GM18519 (cell line): ENCODE data around the gene SLC17A7.
"Not testable (repeated sequence)": the region's sequence is repeated elsewhere in the genome, so short reads cannot be mapped to it uniquely, and the experiment has no call there.

Experiments used
- ATAC-seq: cut with Tn5 transposase; IDR thresholded peaks from one replicate; pipeline ENCODE4 v1.9.1; 2021; ENCODE audit warnings: mild to moderate bottlenecking, moderate library complexity; ENCODE audit not compliant: unreplicated experiment, low FRiP score

Gene SLC17A7

DNA sequence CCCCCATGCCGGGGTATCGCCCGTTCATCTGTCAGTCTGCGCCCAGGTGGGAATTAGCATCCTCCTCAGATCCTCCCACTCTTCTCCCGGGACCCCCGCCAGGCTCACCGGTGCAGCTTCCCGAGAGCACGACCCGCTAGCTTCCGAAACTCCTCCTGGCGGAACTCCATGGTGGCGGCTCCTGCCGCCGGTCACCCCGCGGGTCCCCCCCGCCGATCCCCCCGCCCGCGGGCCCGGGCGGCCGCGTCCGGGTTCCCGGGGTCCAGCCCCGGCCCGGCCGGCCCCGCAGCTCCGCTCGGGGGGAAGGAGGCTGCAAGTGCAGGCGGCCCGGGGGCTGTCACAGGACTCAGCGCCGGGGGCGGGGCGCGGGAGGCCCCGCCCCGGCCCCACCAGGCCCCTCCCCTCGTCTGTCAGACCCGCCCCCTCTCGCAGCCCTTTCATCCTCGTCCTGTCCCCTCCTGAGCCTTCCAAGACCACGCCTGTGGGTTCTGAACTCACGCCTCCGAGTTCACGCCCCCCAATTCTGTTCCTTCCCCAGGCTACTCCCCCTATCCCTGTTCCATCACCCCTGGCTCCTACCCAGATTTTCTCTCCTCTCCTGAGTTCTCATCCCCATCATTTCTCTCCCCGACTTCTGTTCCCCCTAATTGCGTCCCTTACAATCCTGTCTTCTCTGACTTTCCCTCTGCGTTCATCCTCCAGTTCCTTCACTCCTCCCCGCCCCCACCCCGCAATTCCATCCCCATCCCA, at the start of gene SLC17A7:
Gene SLC17A7, minus strand, starts transcription at position 318 of the 750 bp plus-strand sequence. Its CDS starts 148 bp downstream, at position 170.
- no peak for ATAC-seq

GRCh38 chr19:49490287-49491029, 49.1 kb upstream of the SLC17A7 start:
- ATAC-seq: no peak

DNA sequence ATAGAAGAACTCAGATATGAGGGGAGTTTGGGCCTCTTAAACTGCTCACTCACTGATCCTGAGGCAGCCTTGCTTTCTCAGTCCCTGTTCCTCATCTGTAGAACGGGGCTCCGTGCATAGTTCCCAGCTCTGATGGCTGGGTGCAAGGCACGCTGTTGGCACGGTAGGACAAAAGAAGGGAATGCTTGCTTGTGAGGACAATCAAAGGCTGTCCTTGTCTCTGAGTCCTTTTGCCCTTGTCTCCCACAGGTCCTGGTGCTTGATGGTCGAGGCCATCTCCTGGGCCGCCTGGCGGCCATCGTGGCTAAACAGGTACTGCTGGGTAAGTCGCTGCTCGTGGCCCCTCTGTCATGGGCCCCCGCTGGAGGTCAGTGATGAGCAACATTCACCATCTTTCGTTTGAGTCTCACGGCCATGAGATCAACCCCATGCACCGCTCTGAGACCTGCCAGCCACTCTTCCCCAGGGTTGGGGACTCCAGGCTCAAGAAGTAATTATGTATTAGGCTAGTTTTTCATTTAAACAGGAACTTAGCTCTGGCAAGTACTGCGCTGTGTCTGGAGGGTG, 48.4 kb upstream of the SLC17A7 start:
- no peak for ATAC-seq

- ATAC-seq: no peak
Measured at GRCh38 chr19:49488863-49489537, 47.7 kb upstream of the SLC17A7 start.

DNA sequence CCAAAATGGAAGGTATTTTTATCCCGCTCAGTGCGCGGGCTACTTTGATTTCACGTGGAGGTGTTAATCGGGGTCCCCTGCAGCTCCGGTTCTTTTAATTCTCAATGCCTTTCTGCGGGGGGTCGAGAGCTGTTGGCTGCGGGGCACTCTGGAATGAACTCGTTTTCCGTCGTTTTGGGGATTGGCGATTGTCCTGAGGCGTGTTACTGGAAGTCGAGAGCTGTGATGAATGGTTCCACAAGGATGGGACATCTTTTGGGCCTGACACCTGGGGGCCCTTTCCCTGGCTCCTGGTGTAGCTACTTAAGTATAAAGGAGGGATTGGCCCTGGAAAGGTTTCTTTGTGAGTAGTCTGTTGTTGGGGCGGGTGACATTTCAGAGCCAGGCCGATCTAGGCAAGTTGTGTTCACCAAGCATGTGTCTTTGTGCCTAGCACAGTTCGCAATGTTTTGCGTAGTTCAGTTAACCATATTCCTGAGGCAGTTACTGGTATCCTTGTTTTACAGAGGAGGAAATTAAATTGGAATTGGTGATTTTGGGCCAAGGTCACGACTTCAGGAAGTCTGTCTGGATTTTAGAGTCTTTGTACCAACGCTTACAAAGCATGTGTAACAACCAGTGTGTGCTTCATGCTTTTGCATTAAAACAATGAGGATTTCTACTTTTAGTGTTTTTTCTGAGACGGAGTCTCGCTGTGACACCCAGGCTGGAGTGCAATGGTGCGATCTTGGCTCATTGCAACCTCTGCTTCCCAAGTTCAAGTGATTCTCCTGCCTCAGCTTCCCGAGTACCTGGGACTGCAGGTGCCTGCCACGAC, 46.9 kb upstream of the SLC17A7 start:
- no peak for ATAC-seq

GRCh38 chr19:49487277-49488045, 46.1 kb upstream of the SLC17A7 start, which contains the start of gene RPL13A:
RPL13A (plus strand) TSS chr19:49487608; CDS start chr19:49487630, 22 bp downstream.
- peak; percentile 66 for ATAC-seq

GRCh38 chr19:49486710-49487276, 45.5 kb upstream of the SLC17A7 start:
- no peak for ATAC-seq

- ATAC-seq: no peak
Measured at GRCh38 chr19:49486232-49486631, 44.9 kb upstream of the SLC17A7 start.

DNA sequence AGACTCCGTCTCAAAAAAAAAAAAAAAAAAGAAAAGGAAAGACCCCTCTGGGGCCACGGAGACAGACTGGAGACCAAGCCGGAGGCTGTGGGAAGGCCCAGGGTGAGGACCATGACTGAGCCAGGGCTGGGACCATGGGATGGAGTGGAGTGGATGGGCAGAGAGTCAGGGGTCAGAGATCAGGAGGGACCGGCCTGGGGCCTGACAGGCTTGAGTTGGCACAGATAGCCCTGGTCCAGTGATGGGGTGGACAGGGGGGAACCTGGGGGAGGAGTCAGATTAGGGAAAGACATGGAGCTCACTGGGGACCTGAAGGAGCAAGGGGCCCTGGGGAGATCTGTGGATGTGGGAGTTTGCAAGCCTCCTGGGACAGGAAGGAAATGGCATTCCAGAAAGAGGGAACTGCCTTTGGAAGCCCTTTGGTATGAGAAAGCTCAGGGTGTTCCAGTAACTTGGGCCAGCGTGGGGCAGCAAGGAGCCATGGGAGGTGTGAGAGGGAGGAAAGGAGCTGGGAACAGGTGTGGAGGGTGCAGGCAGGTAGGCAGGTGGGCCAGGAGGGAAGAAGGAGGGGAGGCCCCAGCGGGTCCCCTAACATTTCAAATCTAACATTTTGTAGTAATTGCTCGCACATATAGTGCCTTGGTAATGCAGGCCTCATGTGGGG, 39.8 kb upstream of the SLC17A7 start:
- ATAC-seq: no peak

GRCh38 chr19:49479975-49480628, 38.8 kb upstream of the SLC17A7 start:
- no peak for ATAC-seq

DNA sequence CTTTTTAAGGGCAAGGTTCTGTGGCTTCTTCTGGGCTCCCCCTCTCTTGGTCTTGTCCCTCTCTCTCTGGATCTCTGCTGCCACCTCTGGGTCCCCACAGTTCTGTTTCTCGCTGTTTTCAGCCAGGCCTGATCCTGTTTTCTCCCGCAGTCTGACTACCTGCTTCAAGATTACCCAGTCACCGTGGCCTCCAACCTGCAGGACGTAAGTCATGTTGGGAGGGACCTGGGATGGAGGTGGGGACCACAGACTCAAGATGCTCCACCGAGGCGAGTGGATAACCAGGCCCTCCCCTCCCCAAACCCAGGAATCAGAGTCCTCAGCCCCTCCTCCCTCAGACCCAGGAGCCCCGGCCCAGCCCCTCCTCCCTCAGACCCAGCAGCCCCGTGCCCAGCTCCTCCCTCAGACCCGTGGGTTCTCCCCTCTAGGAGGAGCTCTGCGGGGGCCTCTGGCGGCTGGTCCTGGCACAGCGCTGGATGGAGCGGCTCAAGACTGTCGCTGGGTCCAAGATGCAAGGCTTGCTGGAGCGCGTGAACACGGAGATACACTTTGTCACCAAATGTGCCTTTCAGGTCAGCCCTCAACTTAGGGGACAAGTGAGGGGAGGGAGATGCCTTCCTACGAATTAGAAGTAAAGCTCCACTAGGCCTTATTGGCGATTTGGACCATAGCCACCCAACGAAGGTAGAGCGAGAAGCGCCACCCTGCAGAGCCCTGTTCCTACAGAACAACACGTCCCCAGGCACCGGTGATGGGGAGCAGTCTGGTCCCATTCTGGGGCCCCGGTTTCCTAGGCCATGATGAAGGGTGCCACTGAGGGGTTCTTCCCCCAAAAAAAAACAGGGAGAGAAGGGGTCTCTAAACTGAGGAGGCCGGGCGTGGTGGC, 34.9 kb upstream of the SLC17A7 start:
- ATAC-seq: no peak

DNA sequence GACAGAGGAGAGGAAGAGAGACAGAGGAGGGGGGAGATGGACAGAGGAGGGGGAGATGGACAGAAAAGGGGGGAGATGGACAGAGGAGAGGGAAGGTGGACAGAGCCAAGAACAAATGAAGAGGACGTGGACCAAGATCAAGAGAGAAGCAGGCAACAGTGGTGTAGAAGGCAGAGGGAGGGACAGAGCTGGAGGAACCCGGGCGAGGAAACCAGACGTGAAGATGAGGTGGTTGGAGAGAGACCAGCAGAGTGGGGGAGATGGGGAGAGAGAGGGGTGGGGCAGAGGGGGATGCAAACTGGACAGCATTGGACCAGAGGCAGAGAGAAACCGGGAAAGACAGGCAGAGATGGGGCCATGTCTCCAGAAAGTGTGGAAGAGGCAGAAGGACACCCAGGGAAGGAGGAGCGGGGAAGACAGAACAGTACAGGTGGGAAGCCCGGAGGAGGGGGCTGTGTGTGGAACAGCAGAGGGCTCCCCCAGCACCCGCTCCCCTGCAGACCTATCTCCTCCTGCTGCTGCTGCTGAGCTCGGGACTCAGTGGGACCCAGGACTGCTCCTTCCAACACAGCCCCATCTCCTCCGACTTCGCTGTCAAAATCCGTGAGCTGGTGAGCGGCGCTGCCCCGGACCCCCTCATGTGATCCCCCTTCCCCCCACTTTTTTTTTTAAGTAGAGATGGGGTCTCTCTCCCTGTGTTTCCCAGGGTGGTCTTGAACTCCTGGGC, 34.0 kb upstream of the SLC17A7 start:
- no peak for ATAC-seq

GRCh38 chr19:49474542-49474924, 33.2 kb upstream of the SLC17A7 start:
- ATAC-seq: no peak

DNA sequence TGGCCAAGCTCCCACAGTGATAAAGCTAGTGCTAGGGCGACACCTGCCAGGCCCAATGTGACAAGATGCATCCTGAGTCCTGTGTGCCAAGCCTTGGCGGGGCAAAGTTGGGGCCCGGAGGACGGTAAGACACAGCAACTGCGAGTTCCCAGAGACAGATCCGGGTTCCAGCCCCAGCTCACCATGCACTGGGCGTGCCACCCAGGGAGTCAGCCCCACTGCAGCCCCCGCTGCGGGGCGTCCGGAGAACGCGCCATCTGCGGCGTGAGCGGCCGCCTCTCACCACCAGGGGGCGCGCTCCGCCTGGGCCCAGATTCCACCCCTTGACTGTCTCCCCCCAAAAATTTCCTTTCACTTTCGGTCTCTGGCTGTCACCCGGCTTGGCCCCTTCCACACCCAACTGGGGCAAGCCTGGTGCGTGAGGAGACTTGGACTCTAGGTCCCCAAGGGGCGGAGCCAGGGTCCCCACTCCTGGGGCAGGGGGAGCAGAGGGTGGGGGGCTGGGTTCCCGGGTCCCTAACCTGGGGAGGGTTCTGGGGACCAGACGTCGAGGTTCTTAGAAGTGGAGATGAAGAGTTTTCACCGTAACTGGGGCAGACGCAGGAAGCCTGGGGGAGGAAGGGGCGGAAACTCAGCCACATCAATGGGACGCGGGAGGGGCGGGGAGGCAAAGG, 32.7 kb upstream of the SLC17A7 start, which contains the start of gene FLT3LG:
Gene FLT3LG, plus strand, starts transcription at position 348 of the 674 bp plus-strand sequence. CDS start 425 bp downstream, outside the sequence.
- ATAC-seq: peak; percentile 39

- not testable (repeated sequence) for ATAC-seq
Measured at GRCh38 chr19:49473501-49473867, 32.2 kb upstream of the SLC17A7 start.

GRCh38 chr19:49472936-49473335, 31.6 kb upstream of the SLC17A7 start:
- ATAC-seq: no peak
